Type B pancreatic cell (in vitro differentiated cells): ENCODE measurements around the gene RNFT2. TPM values are rescaled to one million over a fixed set of nuclear protein-coding genes. Genes with fewer than 3 reads are reported as not detected.

Source experiments
- DNase-seq: peaks from one replicate; pipeline ENCODE4 v3.0.0; 2021; ENCODE audit warnings: mixed read lengths; ENCODE audit not compliant: unreplicated experiment; ENCODE audit errors: extremely low spot score
- H3K27ac Mint-ChIP-seq: 2 replicates; pipeline ENCODE4 v1.8.0; 2021; ENCODE audit warnings: mild to moderate bottlenecking, mixed read lengths
- H3K27me3 Mint-ChIP-seq: 2 replicates; pipeline ENCODE4 v1.8.0; 2021; ENCODE audit warnings: mixed read lengths
- H3K36me3 Mint-ChIP-seq: 2 replicates; pipeline ENCODE4 v1.8.0; 2021; ENCODE audit warnings: mixed read lengths
- H3K4me1 Mint-ChIP-seq: one replicate; pipeline ENCODE4 v1.8.0; 2021; ENCODE audit warnings: mixed read lengths; ENCODE audit not compliant: unreplicated experiment
- H3K4me3 Mint-ChIP-seq: 2 replicates; pipeline ENCODE4 v1.8.0; 2021; ENCODE audit warnings: mild to moderate bottlenecking, mixed read lengths
- H3K9me3 Mint-ChIP-seq: 2 replicates; pipeline ENCODE4 v1.8.0; 2021; ENCODE audit warnings: mixed read lengths
- CTCF ChIP-seq: fragments of 200-600 bp; sonication (generic); conservative IDR thresholded peaks from 2 replicates; pipeline ENCODE4 v1.5.0; 2021; ENCODE audit warnings: antibody characterized with exemption, mild to moderate bottlenecking
- total RNA-seq: library from RNA; stranded (reverse); gene quantifications from 2 replicates; pipeline ENCODE4 v1.2.1, GENCODE V29; 2021; ENCODE audit warnings: low replicate concordance

Gene RNFT2
- total RNA-seq, 1 donor from 2014 or later: 25.0 TPM

- H3K4me3 Mint-ChIP-seq: no peak overlapping the region
- no peaks in the 10 kb centered on the region for H3K9me3 Mint-ChIP-seq
- H3K27me3 Mint-ChIP-seq: no peaks in the 10 kb centered on the region
- no peak overlapping the region for H3K27ac Mint-ChIP-seq
- H3K36me3 Mint-ChIP-seq: peaks cover 23% of the 10 kb centered on the region
- no peak for DNase-seq
- no peaks in the 10 kb centered on the region for H3K4me1 Mint-ChIP-seq
- no peak for TF ChIP-seq CTCF
Measured at GRCh38 chr12:116759783-116760621, 21.9 kb downstream of the RNFT2 start.

- no peak overlapping the region for H3K4me3 Mint-ChIP-seq
- no peaks in the 10 kb centered on the region for H3K9me3 Mint-ChIP-seq
- no peaks in the 10 kb centered on the region for H3K4me1 Mint-ChIP-seq
- peaks cover 20% of the 10 kb centered on the region for H3K36me3 Mint-ChIP-seq
- TF ChIP-seq CTCF: no peak
- no peaks in the 10 kb centered on the region for H3K27me3 Mint-ChIP-seq
- DNase-seq: no peak
- no peak overlapping the region for H3K27ac Mint-ChIP-seq
Measured at GRCh38 chr12:116760622-116761020, 22.5 kb downstream of the RNFT2 start.

GRCh38 chr12:116761499-116761898 is 23.4 kb downstream of the RNFT2 start:
- H3K4me1 Mint-ChIP-seq: no peaks in the 10 kb centered on the region
- no peaks in the 10 kb centered on the region for H3K9me3 Mint-ChIP-seq
- peaks cover 13% of the 10 kb centered on the region for H3K36me3 Mint-ChIP-seq
- no peak overlapping the region for H3K27ac Mint-ChIP-seq
- no peak for TF ChIP-seq CTCF
- H3K27me3 Mint-ChIP-seq: no peaks in the 10 kb centered on the region
- DNase-seq: no peak
- H3K4me3 Mint-ChIP-seq: no peak overlapping the region

GRCh38 chr12:116765271-116765670 is 27.2 kb downstream of the RNFT2 start:
- TF ChIP-seq CTCF: no peak
- Mint-ChIP-seq H3K4me1 (no peaks in the 10 kb centered on the region), H3K27me3 (no peaks in the 10 kb centered on the region), H3K36me3 (peaks cover 5% of the 10 kb centered on the region), H3K27ac (no peak overlapping the region), H3K9me3 (no peaks in the 10 kb centered on the region), H3K4me3 (no peak overlapping the region)
- DNase-seq: no peak

GRCh38 chr12:116766285-116766684 is 28.2 kb downstream of the RNFT2 start:
- Mint-ChIP-seq H3K4me1 (no peaks in the 10 kb centered on the region), H3K36me3 (peaks cover 5% of the 10 kb centered on the region), H3K27ac (no peak overlapping the region), H3K4me3 (no peak overlapping the region), H3K9me3 (no peaks in the 10 kb centered on the region), H3K27me3 (no peaks in the 10 kb centered on the region)
- DNase-seq: no peak
- no peak for TF ChIP-seq CTCF
